Measurements from ENCODE around the gene ANGPTL2.

Gene ANGPTL2

GRCh38 chr9:127093319-127094020 is 29.0 kb downstream of the ANGPTL2 start:
- no peak for DNase-seq (ENCODE audit: low read depth, low spot score)

GRCh38 chr9:127092041-127092608 is 30.3 kb downstream of the ANGPTL2 start:
- DNase-seq (ENCODE audit: low read depth, low spot score) = no peak

GRCh38 chr9:127091526-127091925 is 30.9 kb downstream of the ANGPTL2 start:
- no peak for DNase-seq (ENCODE audit: low read depth, low spot score)

- no peak for DNase-seq (ENCODE audit: low read depth, low spot score)
Measured at GRCh38 chr9:127090341-127090985, 32.0 kb downstream of the ANGPTL2 start.

- no peak for DNase-seq (ENCODE audit: low read depth, low spot score)
Measured at GRCh38 chr9:127089631-127090081, 32.8 kb downstream of the ANGPTL2 start.

GRCh38 chr9:127088724-127089615 is 33.5 kb downstream of the ANGPTL2 start:
- no peak for DNase-seq (ENCODE audit: low read depth, low spot score)

GRCh38 chr9:127087836-127088235 is 34.6 kb downstream of the ANGPTL2 start:
- no peak for DNase-seq (ENCODE audit: low read depth, low spot score)

- DNase-seq (ENCODE audit: low read depth, low spot score) = no peak
Measured at GRCh38 chr9:127087411-127087810, 35.0 kb downstream of the ANGPTL2 start.

- no peak for DNase-seq (ENCODE audit: low read depth, low spot score)
Measured at GRCh38 chr9:127086771-127087170, 35.7 kb downstream of the ANGPTL2 start.

- DNase-seq (ENCODE audit: low read depth, low spot score) = no peak
Measured at GRCh38 chr9:127085186-127085585, 37.2 kb downstream of the ANGPTL2 start.

- DNase-seq (ENCODE audit: low read depth, low spot score) = no peak
Measured at GRCh38 chr9:127084076-127085039, 38.1 kb downstream of the ANGPTL2 start.

- no peak for DNase-seq (ENCODE audit: low read depth, low spot score)
Measured at GRCh38 chr9:127083138-127083980, 39.1 kb downstream of the ANGPTL2 start.

GRCh38 chr9:127081250-127082185 is 40.9 kb downstream of the ANGPTL2 start:
- DNase-seq (ENCODE audit: low read depth, low spot score) = no peak

- no peak for DNase-seq (ENCODE audit: low read depth, low spot score)
Measured at GRCh38 chr9:127079446-127080140, 42.8 kb downstream of the ANGPTL2 start.

- DNase-seq (ENCODE audit: low read depth, low spot score) = no peak
Measured at GRCh38 chr9:127078988-127079387, 43.4 kb downstream of the ANGPTL2 start.

GRCh38 chr9:127078336-127078735 is 44.1 kb downstream of the ANGPTL2 start:
- DNase-seq (ENCODE audit: low read depth, low spot score) = no peak

GRCh38 chr9:127077644-127077946 is 44.8 kb downstream of the ANGPTL2 start:
- DNase-seq (ENCODE audit: low read depth, low spot score) = no peak

All from iPS DF 19.7 (cell line).